ENCODE measurements around the gene PSPN. TPM values are rescaled to one million over a fixed set of nuclear protein-coding genes. Genes with fewer than 3 reads are reported as not detected.
"Not testable (repeated sequence)": the region's sequence is repeated elsewhere in the genome, so short reads cannot be mapped to it uniquely, and the experiment has no call there.

The PSPN gene
- total and polyA plus RNA-seq, 9 donors, result 0.72 to 2.8 (median 1.5) TPM

DNA sequence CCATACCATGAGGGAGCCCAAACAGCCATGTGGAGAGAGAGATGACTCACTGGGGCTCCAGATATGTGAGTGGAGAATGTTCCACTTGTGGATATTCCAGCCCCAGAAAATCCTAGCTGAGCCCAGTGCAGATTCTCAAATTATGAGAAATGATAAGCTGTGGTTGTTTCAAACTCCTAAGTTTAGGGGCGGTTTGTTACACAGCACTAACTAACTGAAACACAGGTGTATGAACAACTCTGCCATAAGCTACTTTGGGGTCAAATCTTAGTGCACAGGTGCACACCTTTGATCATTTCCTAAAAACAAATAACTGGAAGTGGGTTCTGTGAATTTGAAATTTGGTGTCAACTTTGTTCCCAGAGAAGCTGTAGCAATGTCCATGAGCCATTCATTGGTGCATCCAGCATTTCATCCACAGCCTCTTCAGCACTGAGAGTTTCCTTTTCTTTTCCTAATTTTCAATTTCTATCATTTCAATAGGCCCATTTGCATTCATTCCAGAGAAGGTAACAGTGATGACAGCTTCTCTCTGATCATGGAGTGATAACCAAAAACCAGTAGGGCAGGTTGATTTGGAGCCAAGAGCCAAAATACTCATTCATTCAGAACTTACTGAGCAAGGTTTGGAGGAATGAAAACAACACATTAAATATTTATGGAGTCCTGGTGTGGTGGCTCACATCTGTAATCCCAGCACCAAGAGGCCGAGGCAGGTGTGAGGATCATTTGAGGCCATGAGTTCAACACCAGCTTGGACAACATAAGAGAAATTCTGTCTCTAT is 23.2 kb downstream of the PSPN start:
- 92 to 97% (median 95%) methylated on average over 2 of the region's 2 CpGs for WGBS, 3 donors
- Histone ChIP-seq H3K4me1 (ENCODE audit: insufficient read depth) (no peaks in the 10 kb centered on the region), H3K36me3 (no peaks in the 10 kb centered on the region), H3K27me3 (no peaks in the 10 kb centered on the region), H3K9me3 (no peaks in the 10 kb centered on the region), H3K4me3 (no peak overlapping the region), H3K27ac (no peak overlapping the region)
- intact Hi-C loops (cut with DNase I), result no loop called here
- no peak for TF ChIP-seq EP300 (IDR thresholded peaks at IDR 0.05)
- DNase-seq, result no peak

DNA sequence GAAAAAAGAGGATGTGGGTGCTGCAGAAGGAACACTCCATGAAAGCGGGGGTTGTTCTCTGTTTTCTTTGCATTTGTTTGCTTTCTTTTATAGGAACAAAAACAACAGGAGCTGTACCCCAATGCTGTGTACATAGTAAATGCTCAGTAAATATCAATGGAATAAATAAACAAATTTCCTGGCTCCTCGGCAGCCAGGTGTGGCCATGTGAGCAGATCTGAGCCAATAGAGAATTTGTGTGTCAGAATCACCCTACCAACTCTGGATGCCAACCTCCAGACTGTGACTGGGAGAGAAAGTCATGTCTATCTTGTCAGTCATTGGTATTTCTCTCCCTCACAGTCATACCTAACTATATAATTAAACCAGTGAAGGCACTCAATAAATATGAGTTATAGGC is 25.0 kb downstream of the PSPN start:
- no peak overlapping the region for H3K27ac ChIP-seq
- WGBS, 3 donors, result 78 to 83% (median 82%) methylated on average over 2 of the region's 2 CpGs
- no peaks in the 10 kb centered on the region for H3K27me3 ChIP-seq
- intact Hi-C loops (cut with DNase I), result no loop called here
- no peak overlapping the region for H3K4me3 ChIP-seq
- no peaks in the 10 kb centered on the region for H3K4me1 ChIP-seq (ENCODE audit: insufficient read depth)
- no peaks in the 10 kb centered on the region for H3K36me3 ChIP-seq
- H3K9me3 ChIP-seq, result no peaks in the 10 kb centered on the region
- no peak for DNase-seq
- TF ChIP-seq POLR2A (IDR thresholded peaks at IDR 0.05) (no peak), EP300 (IDR thresholded peaks at IDR 0.05) (no peak)
- TF ChIP-seq, protein P1, sequence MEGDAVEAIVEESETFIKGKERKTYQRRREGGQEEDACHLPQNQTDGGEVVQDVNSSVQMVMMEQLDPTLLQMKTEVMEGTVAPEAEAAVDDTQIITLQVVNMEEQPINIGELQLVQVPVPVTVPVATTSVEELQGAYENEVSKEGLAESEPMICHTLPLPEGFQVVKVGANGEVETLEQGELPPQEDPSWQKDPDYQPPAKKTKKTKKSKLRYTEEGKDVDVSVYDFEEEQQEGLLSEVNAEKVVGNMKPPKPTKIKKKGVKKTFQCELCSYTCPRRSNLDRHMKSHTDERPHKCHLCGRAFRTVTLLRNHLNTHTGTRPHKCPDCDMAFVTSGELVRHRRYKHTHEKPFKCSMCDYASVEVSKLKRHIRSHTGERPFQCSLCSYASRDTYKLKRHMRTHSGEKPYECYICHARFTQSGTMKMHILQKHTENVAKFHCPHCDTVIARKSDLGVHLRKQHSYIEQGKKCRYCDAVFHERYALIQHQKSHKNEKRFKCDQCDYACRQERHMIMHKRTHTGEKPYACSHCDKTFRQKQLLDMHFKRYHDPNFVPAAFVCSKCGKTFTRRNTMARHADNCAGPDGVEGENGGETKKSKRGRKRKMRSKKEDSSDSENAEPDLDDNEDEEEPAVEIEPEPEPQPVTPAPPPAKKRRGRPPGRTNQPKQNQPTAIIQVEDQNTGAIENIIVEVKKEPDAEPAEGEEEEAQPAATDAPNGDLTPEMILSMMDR (IDR thresholded peaks at IDR 0.05), result no peak

DNA sequence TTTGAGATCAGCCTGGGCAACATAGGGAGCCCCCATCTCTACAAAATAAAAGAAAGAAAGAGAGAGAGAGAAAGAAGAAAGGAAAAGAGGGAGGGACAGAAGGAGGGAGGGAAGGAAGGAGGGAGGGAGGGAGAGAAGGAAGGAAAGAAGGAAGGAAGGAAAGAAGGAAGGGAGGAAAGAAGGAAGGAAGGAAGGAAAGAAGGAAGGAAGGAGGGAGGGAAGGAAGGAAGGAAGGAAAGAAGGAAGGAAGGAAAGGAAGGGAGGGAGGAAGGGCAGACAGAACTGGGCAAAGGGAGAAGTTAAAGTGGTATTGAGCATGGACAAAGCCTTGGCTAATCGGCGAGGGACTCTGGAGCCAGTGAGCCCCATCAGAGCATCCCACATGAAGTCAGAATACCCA is 26.5 kb downstream of the PSPN start:
- H3K4me3 ChIP-seq; intact Hi-C loops (cut with DNase I); H3K4me1 ChIP-seq (ENCODE audit: insufficient read depth); H3K36me3 ChIP-seq; DNase-seq; H3K27me3 ChIP-seq; H3K9me3 ChIP-seq; H3K27ac ChIP-seq: not testable (repeated sequence)
- 81 to 84% (median 82%) methylated on average over 2 of the region's 2 CpGs for WGBS, 3 donors

DNA sequence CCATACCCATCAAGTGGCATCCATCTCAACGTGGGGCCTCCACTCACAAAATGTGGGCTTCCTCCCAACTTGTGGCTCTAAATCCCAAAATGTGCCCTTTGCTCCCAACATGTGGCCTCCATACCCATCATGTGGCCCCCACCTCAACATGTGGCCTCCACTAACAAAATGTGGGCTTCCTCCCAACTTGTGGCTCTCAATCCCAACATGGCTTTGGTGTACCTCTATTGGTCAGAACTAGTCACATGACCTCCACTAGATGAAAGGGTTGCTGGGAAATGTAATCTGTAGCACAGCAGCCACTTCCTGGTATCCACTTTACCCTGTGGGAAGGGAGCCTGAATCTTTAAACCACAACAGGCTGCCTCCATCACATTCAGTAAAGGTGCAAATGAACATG is 32.3 kb downstream of the PSPN start:
- H3K4me3 ChIP-seq, result no peak overlapping the region
- intact Hi-C loops (cut with DNase I), result no loop called here
- H3K4me1 ChIP-seq (ENCODE audit: insufficient read depth), result no peaks in the 10 kb centered on the region
- WGBS, 3 donors, result 79 to 96% (median 84%) methylated on average over 1 of the region's 1 CpG
- DNase-seq, result no peak
- no peak for TF ChIP-seq EP300 (IDR thresholded peaks at IDR 0.05)
- TF ChIP-seq POLR2A (IDR thresholded peaks at IDR 0.05), result no peak
- TF ChIP-seq, protein P1 (IDR thresholded peaks at IDR 0.05), result no peak
- no peaks in the 10 kb centered on the region for H3K36me3 ChIP-seq
- no peaks in the 10 kb centered on the region for H3K27me3 ChIP-seq
- no peak overlapping the region for H3K27ac ChIP-seq
- no peaks in the 10 kb centered on the region for H3K9me3 ChIP-seq

DNA sequence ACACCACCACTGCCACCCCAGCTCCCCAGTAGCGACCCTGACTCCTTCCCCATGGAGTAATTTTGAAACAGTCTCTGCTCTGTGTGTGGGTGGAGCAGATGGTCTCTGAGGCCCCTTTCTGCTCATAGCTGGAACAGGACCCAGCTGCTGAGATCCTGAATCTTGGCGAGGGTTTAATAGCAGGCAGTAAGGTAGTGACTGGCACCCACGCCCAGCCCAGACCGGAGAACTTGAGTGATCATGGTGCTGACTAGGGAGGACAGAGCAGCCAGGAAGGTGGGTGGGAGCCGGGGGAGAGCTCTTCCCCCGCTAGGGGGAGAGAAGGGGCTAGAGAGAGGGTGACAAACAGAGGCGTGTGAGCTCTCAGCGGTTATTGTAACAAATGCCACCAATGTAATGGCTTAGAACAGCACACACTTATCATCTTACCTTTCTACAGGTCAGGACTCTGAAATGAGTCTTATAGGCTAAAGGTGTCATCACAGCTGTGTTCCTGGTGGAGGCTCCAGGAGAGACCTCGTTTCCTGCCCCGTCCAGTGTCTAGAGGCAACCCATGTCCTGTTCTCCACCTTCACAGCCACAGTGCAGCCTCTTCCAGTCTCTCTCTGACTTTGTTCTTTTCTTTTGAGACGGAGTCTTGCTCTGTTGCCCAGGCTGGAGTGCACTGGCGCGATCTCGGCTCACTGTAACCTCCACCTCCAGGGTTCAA is 35.1 kb downstream of the PSPN start:
- Histone ChIP-seq H3K27ac (no peak overlapping the region), H3K4me1 (ENCODE audit: insufficient read depth) (no peaks in the 10 kb centered on the region), H3K9me3 (no peaks in the 10 kb centered on the region), H3K4me3 (no peak overlapping the region), H3K36me3 (no peaks in the 10 kb centered on the region), H3K27me3 (no peaks in the 10 kb centered on the region)
- TF ChIP-seq EP300 (IDR thresholded peaks at IDR 0.05) (no peak), POLR2A (IDR thresholded peaks at IDR 0.05) (no peak)
- TF ChIP-seq, protein P1 (IDR thresholded peaks at IDR 0.05), result no peak
- WGBS, 3 donors, result 58 to 61% (median 60%) methylated on average over 13 to 14 of the region's 14 CpGs
- intact Hi-C loops (cut with DNase I), result no loop called here
- DNase-seq, result no peak
